ENCODE measurements around the gene TUT7.
"Not testable (repeated sequence)": the region's sequence is repeated elsewhere in the genome, so short reads cannot be mapped to it uniquely, and the experiment has no call there.

Gene TUT7

GRCh38 chr9:86303316-86303975 lies 50.8 kb downstream of the TUT7 start:
- no peak for DNase-seq (ENCODE audit: low read depth)

DNA sequence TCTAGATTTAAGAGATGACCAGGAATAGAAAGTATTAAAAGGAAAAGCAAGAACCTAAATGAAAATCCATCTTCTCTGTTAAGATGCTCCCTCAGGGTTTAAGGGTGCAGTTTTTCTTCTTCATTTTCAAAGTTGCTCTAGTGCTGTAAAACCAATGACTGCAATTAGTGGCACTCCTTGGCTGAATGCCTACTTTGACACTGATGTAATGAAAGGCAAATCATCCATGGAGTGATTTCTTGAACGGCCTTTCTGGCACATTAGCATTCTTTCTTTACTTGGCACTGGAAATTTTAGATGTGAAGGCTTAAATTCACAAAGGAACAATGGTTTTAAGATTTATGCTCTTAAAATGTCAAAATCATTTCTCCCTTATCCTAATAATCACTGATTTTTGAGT lies 52.5 kb downstream of the TUT7 start:
- DNase-seq (ENCODE audit: low read depth) = no peak

DNA sequence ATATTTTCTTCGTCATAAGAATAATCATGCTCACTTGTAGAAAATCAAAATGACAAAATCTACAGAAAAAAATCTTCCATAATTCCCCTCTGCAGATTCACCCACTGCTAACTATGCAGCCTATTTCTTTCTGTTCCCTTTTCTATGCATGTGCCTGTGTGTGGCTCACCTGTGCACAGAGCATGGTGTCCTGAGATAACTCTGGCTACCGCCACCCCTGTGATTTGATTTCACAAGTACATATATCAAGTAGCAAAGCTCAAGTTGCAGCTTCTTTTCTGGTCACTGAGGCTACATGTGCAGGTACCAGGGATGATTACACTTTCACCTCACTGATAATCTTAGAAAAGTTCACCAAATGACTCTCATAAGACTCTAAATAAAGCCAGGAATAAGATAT lies 53.5 kb downstream of the TUT7 start:
- no peak for DNase-seq (ENCODE audit: low read depth)

GRCh38 chr9:86298873-86299272 lies 55.3 kb downstream of the TUT7 start:
- DNase-seq (ENCODE audit: low read depth) = no peak

GRCh38 chr9:86290341-86290740 lies 63.9 kb downstream of the TUT7 start:
- DNase-seq (ENCODE audit: low read depth) = not testable (repeated sequence)

- DNase-seq (ENCODE audit: low read depth) = no peak
Measured at GRCh38 chr9:86288499-86289198, 65.6 kb downstream of the TUT7 start.

DNA sequence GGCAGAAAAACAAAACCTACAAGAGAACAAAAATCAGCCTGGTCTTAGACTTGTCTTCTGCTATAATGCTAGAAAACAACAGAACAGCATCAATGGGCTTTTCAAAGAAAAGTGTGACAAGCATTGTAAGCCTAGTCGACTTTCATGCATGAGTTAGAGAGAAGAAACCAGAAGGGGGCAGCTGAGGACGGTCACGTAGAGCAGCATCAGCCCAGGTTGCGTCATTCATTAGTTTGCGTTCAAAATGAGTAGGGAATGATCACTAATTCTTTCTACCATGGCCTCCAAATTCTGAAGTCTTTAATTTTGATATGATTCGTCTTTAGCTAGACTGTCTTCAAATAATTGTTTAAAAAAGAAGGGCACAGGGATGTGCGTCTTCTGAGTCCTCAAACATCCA lies 67.2 kb downstream of the TUT7 start:
- DNase-seq (ENCODE audit: low read depth) = no peak

DNA sequence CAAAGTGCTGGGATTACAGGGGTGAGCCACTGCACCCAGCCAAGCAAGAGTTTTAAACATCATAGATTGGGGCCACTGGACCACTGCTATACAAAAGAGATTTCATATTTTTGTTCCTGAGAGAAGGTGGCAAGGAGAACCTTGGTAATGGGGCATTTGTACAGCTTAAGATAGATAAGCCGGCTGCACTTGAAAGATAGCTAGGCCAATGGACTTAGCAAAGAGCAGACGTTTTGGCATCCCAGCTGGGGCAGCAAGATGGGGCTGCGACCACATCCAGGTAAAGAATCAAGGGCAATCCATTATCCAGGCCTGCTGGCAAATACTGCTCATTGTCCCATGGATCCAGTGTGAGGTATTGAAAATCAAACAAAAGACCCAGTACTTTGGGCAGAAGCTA lies 67.9 kb downstream of the TUT7 start:
- no peak for DNase-seq (ENCODE audit: low read depth)

GRCh38 chr9:86285261-86285660 lies 68.9 kb downstream of the TUT7 start:
- DNase-seq (ENCODE audit: low read depth) = no peak

- DNase-seq (ENCODE audit: low read depth) = peak; percentile 69
Measured at GRCh38 chr9:86282979-86283535, 71.2 kb downstream of the TUT7 start.

GRCh38 chr9:86282077-86282978 lies 71.9 kb downstream of the TUT7 start, which contains the start of gene ISCA1:
TSS of gene ISCA1 (minus strand) at chr9:86282538. CDS start at chr9:86282458, 80 bp downstream.
- DNase-seq (ENCODE audit: low read depth) = peak; percentile 63

- peak; percentile 11 for DNase-seq (ENCODE audit: low read depth)
Measured at GRCh38 chr9:86281593-86282076, 72.6 kb downstream of the TUT7 start.

- no peak for DNase-seq (ENCODE audit: low read depth)
Measured at GRCh38 chr9:86280580-86280979, 73.6 kb downstream of the TUT7 start.

GRCh38 chr9:86279839-86280238 lies 74.4 kb downstream of the TUT7 start:
- no peak for DNase-seq (ENCODE audit: low read depth)

GRCh38 chr9:86277072-86277471 lies 77.1 kb downstream of the TUT7 start:
- no peak for DNase-seq (ENCODE audit: low read depth)

DNA sequence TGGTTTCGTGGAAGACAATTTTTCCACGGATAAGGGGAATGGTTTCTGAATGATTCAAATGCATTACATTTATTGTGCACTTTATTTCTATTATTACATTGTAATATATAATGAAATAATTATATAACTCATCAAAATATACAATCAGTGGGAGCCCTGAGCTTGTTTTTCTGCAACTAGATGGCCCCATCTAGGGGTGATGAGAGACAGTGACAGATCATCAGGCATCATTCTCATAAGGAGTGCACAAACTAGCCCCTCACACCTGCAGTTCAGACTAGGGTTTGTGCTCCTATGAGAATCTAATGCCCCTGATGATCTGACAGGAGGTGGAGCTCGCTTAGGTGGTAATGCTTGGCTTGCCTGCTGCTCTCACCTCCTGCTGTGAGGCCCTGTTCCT lies 78.2 kb downstream of the TUT7 start:
- no peak for DNase-seq (ENCODE audit: low read depth)

DNA sequence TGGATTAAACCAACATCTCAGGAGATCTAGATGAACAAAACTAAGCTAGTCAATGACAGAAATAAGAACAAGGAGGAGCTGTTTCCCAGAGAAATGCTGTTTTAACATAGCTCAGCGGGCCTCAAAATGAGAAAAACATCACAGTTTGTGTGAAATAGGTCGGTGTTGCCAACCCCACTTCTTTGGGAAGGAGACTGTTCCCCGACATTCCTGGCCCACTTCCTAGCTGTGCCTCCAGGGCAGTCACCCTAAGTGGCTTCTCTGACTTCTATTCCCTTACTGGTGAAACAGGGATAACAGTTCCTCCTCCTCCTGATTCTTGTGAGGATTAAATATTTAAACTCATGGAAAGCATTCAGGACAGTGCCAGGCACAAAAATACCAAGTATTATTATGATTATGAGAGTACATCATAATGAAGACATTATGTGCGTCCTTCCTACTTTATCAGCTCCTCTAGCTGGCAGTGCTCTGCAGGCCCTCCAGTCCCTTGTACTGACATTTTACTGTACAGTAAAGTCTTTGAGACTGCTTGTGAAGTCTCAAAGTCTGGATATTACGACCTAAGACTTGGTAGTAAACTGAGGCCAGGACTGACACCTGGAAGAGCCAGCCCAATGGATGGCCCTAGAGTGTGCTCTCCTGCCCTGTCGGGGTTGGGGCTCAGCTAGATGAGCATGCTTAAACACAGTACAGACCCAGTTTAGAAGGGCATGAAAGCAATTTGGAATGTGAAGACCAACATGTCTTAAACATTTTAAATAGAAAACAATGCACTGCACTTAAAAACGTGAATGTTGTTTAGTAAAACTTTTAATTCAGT lies 79.2 kb downstream of the TUT7 start:
- DNase-seq (ENCODE audit: low read depth) = no peak

- no peak for DNase-seq (ENCODE audit: low read depth)
Measured at GRCh38 chr9:86272221-86272620, 82.0 kb downstream of the TUT7 start.

DNA sequence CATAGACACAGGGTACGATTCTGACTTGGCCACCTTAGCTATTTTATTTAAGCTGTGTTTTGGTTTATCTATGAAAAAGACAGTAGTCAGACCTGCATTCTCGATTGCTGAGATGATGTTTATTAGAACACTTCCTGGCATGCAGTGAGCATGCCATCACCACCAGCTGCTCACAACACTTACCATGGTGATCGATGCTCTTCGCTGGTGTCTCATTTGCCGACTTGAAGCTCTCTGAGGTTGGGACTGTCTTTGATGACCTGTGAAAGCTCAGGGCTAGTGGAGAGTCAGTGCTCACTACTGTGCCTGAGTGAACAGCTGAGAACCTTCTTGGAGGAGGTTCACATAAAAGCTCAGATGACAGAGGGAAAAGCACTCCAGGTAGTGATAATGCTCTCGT lies 90.3 kb downstream of the TUT7 start:
- no peak for DNase-seq (ENCODE audit: low read depth)

DNA sequence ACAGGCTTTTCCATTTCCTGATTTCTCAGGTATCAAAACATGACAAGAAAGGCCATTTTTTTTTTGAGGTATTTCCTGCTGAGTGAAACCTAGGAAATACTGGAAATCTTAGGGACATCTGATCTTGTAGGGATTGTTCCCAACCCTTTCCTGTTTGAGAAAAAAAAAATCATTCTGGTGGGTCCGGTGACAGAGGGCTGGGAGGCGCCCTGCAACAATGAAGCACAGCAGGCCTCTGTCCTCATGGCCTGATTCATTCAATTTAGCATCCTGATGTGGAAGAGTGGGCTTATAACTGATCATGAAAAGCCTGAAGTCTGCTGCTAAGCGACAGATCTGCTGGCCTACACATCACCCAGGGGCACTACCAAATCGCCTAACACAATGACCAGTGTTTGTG lies 91.7 kb downstream of the TUT7 start:
- no peak for DNase-seq (ENCODE audit: low read depth)

GRCh38 chr9:86259557-86259956 lies 94.7 kb downstream of the TUT7 start, which contains the start of gene C9orf153:
TSS of gene C9orf153 (minus strand) at chr9:86259657. CDS start at chr9:86229603, 30,054 bp downstream.
- no peak for DNase-seq (ENCODE audit: low read depth)
